Stromal cell of bone marrow (primary cell): ENCODE measurements around the gene TSPAN32.

Experiments
- DNase-seq: peaks from one replicate; pipeline ENCODE4 v3.0.0-alpha.2; 2012; ENCODE audit warnings: low read depth

Gene TSPAN32

DNA sequence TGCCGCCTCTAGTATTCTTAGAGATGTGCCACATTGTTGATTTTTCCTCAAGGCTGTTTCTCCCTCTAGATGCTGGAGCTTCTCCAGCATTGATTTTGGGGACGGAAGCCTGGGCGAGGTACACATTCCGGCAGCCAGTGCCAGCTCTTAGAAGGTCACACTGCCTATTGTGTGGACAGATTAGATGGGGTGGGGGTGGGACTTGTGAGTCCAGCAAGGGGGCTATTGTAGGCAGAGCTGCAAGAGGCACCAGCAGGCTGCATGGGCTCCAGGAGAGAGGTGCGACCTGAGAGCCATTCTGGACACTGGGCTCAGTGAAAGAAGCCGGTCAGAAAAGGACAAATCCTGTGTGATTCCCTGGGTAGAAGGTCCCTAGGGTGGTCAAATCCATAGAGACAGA is 12.5 kb upstream of the TSPAN32 start:
- DNase-seq = no peak

GRCh38 chr11:2289859-2290258 is 12.0 kb upstream of the TSPAN32 start:
- no peak for DNase-seq

- no peak for DNase-seq
Measured at GRCh38 chr11:2290351-2290841, 11.4 kb upstream of the TSPAN32 start.

DNA sequence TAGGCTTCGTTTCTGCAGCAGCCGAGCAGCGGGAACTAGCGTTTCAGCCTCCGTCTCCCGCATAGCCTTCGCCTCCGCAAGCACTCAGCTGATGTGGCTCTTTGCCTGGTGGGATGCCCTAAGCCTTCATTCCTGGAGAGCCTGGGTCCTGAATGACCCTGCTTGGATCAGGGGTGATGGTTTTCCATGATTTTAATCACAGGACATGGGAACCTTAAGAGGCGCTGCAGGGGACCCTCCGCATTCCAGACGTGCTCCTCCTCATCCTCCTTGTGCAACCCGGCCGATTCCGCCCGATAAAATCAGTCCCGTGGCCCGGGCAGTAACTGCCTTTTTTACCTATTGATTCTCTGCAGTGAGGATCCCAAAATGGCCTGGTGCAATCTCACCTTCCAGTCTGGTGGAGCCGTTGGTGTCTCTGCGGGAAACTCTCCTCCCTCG is 8.3 kb upstream of the TSPAN32 start:
- DNase-seq = no peak

GRCh38 chr11:2293984-2294925 is 7.6 kb upstream of the TSPAN32 start:
- DNase-seq = no peak

DNA sequence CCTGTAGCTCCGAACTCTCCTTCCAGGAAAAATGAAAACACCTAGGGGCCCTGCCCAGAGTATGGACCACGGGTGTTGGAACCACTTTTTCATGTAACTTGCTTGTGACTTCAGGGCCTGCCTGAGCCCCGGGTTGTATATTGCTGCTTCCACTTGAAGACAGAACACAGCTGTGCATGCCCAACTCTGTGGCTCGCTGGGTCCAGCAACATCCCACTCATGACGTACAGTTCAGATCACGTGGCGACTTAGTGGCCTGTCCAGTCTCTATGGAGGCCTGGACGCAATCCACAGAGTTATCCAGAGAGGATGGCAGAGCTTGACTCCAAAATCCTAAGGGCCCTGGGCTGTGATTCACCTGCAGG is 6.9 kb upstream of the TSPAN32 start:
- DNase-seq = no peak

DNA sequence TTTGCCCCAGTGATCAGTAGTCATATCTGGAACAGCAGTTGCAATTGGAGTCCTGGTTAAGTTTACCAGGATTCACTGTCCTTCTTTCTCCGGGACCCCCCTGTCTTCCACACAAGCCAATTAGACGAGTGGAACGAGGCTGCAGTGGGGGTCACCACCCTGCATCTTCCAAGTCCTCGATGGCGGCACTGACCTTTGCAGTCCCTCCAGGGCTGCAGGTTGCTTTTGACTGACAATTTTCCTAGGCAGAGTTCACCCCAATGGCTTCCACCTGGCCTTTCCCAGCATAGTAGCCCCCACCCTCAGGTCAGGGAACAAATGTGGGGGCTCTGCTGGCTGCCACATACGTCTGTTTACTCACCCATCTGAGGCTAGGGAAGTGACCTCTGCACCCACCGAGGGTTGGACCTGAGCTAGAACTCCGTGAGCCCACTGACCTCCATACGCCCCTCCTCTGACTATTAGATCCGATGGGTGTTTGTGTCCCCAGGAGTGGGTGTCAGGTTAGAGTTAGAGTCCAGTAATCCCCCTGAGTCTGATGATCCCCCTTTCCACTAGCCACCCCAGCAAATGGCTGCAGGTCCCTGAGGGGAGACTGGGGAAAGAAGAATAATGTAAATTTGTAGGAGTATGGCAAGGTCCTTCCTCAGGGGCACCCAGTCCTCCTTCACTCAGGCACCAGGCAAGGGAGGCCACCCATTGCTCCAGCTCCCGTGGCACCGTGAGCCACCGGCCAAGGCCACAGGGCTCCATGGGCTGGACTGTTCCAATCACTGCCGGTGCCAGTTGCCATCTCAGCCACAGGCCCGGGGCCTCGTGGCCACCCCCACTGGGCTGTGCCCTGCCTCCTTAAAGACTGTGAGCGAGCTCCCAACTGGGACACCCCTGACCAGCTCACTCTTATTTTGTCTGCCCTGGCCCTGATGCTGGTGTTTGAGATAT is 5.6 kb upstream of the TSPAN32 start:
- no peak for DNase-seq

DNA sequence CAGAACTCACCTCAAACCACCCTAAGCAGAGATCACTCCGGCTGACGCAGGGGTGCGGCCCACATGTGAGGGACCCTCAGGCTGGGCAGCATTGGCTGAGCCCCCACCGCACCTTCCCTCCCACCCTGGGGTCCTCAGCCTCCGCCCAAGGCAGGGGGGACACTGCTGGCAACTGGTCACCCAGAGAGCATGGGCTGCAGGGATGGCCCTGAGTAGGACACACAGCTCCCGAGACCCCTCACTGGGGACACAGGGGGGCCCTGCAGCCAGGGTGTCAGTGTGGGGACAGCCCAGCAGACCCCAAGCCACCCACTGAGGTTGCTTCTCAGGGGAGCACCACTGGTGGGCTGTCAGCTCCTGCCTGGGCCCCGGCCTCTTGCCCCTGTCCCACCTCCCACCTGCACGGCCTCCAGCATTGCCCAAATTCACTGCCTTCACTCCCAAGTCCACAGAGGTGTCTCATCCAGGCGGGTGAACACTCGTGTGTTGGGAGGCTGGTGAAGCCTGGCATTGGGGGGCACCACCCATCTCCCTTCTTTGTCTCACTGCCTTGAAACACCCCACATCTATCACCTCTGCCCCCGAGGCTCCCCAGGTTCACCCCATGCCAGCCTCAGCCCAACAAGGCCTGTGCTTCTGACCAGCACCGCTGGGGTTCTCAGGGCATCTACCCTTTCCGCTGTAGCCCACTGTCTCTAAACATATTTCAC is 4.7 kb upstream of the TSPAN32 start:
- DNase-seq = no peak

GRCh38 chr11:2297623-2298030 is 4.2 kb upstream of the TSPAN32 start:
- DNase-seq = no peak

GRCh38 chr11:2298131-2298794 is 3.5 kb upstream of the TSPAN32 start:
- no peak for DNase-seq

- no peak for DNase-seq
Measured at GRCh38 chr11:2298795-2299761, 2.7 kb upstream of the TSPAN32 start.

DNA sequence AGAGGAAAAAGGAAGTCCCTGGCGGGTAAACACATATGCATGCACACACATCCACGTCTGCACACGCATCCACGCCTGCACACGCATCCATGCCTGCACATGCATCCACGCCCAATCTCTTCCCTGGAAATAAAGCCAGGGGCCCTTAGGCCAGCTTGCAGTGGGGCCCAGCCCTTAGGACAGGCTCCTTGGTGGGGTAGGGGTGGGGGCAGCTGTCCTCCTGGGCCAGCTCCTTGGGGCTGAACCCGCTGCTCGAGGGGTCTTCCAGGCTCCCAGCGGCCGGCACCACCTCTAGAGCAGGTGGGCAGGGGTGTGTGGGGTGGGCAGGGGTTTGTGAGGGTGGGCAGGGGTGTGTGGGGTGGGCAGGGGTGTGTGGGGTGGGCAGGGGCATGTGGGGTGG is 2.0 kb upstream of the TSPAN32 start:
- DNase-seq = no peak

DNA sequence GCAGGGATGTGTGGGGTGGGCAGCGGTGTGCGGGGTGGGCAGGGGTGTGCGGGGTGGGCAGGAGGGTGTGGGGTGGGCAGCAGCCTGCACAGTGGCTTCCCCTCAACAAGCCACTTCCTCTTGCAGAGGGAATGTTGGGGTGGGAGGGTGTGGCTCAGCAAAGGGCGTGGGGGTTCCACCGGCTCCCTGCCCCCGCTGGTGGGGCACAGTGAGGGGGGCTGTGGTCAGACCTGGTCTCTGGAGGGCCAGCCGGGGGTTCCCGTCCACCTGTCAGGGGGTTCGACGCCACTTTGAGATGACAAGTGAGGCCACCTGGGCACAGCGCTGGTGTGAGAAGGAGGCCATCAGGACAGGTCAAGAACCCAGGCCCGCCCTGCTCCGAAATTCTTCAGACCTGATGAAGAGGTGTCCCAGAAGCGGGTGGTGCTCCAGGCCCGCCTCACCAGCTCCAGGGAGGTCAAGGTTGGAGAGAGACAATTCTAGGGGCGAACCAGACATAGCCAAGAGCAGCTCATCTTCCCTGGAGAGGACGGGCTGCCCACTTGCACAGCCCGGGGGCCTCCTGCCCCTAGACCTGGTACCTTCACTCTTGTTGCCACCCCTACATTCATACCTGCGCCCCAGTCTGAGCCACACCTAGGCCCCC is 1.4 kb upstream of the TSPAN32 start:
- no peak for DNase-seq

DNA sequence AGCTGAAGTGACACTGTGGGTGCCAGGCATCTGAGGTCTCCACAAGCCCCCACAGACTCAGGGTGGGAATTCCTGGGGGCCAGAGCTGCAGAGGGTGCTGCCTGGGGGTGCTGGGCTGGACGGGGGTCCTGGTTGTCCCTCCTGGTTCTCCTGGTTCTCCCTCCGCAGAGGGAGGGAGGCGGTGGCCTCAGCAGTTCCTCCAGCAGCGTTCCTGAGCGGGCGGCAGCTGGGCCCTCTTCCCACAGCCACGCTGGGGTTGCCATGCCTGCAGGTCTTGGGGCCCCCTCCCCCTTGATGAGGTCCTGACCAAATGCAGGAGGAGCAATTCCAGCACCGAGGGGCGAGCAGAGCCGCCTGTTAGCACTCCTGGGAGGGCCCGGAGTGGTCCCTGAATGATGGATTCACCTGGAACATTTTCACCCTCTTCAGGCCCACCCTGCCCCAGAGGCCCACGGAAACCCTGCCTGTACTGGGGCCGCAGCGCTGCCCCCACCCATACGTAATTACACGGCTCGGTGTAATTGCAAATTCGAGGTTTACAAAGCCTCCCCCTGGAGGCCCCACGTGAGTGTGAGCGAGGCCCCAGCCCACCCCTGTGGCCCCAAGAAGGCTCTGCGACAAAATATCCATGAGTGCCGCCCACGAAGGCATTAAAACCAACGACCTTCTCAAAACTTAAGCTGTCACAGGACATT is 730 bp upstream of the TSPAN32 start:
- no peak for DNase-seq

DNA sequence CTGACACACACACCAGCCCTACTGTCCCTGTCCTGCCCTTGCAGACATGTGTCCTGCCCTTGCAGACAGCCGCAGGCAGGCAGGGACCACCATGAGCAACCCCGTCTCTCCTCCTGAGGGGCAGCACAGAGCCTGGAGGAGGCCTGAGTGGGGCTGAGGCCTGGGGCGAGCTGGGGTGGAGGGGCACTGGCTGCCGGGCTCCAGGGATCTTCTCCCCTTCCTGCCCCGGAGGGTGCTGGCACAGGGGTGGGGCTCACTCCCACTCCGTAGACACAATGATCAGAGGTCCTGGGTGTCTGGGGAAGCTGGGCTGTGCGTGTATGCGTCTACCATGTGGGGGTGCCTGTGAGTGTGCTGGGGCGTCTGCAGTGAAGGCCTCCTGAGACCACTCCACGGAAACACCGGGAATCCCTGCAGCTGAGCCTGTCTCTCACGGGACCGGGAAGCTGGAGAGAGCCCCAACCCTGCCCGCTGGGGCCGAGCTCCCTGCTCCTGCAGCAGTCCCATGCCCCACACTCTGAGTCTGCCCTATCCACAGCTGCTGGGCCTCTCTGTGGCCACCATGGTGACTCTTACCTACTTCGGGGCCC is 588 bp downstream of the TSPAN32 start:
- DNase-seq = no peak

DNA sequence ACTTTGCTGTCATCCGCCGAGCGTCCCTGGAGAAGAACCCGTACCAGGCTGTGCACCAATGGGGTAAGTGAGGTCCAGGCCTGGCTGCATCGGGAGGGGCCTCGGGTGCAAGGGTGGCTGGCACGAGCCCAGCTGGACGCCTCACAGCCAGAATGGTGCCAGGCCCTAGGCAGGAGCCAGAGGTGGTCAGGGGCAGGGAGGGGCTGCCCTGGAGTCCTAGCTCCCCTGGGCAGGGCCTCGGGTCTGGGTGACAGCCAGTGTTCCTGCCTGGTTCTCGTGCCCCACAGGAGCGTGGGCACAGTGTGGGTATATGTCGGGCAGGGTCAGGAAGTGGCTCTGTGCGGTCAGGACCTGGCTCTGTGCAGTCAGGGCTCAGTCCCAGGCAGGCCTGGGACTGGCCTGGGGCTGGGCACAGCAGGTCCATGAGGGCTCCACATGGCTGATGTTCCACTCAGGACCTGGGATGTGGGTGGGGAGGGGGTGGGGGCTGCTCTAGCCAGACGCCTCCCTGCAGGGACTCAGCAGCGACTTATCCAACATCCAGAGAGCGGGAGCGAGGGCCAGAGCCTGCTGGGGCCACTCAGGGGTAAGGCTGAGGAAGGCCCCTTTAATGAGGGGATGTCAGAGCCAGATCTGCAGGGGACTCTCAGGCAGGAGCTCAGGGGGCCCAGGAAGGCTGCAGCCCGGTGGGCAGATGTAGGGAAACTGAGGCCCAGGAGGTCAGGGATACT is 1.2 kb downstream of the TSPAN32 start:
- DNase-seq = no peak

DNA sequence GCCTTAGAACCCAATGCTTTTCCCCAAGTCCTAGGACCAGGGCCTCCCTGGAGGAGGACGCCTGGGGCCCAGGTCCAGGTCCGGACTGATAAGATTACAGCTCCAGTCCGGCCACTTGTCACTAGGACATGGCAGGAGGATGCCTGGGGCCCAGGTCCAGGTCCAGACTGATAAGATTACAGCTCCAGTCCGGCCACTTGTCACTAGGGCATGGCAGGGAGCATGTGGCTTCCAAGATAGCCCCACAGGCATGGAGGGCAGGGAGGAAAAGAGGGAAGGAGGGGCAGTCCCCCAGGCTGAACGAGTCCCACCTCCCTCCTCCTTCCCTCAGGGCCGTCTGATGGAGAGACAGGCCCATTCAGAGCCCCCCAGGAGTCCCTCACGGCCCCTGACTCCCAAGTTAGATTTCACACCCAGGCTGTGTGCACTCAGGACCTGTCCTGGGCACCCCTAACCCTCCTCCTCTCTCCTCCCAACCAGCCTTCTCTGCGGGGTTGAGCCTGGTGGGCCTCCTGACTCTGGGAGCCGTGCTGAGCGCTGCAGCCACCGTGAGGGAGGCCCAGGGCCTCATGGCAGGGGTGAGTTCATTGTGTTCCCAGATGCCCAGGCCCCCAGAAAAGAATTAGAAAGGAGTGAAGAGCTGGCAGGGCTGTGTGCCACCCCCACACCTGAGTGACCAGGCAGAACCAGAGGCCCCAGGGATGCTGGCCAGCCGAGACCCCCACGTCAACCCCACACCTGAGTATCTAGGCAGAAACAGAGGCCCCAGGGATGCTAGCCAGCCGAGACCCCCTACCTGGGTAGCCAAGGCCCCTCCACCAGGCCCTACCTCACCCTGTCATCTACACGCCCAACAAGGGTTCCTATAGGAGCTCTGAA is 2.1 kb downstream of the TSPAN32 start:
- no peak for DNase-seq
